Measurements from ENCODE around the gene RABGAP1L.

- TF ChIP-seq EZH2 (IDR thresholded peaks at IDR 0.05; ENCODE audit: low read length) (no peak), CTCF (optimal IDR thresholded peaks at IDR 0.05 in 1 of 3, IDR thresholded peaks at IDR 0.05 in 1 of 3, conservative IDR thresholded peaks at IDR 0.05 in 1 of 3; ENCODE audit: extremely low read depth in 1 of 3, insufficient read depth in 2 of 3, low read length in 3 of 3) (no peak)
Measured at GRCh38 chr1:174914991-174915390, 755.7 kb downstream of the RABGAP1L start.

Measured in keratinocyte (primary cell).